Measurements from ENCODE around the gene KCNAB2. TPM values are rescaled to one million over a fixed set of nuclear protein-coding genes. Genes with fewer than 3 reads are reported as not detected.

KCNAB2 gene
- total RNA-seq, 1 experiment from 2014 or later = 10.3 TPM

DNA sequence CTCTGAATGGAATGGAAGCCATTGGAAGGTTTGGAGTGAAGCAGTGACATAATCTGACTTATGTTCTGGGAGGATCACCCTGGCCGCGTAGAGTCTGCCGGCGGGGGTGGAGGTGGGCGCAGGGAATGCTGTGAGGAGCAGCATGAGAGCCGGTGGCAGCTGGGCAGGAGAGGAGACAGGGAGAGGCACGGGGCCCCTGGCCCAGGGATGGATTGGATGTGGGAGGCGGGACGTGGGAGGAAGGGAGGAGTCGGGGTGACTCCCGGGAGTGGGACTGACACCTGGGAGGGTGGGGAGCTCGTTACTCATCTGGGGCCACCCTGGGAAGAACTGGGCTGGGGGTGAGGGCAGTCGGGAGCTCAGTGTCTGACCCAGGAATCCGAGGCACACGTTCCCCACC lies 10.4 kb upstream of the KCNAB2 start:
- POLR2A ChIA-PET = no interaction called here
- ATAC-seq (no peak), DNase-seq (ENCODE audit: low spot score) (no peak)
- TF ChIP-seq GABPB1 (CRISPR knock-in tag; IDR thresholded peaks at IDR 0.05) (no peak), SMAD4 (CRISPR knock-in tag; IDR thresholded peaks at IDR 0.05) (no peak), ZNF219 (CRISPR knock-in tag; IDR thresholded peaks at IDR 0.05; ENCODE audit: borderline replicate concordance) (no peak), GRHL2 (CRISPR knock-in tag; IDR thresholded peaks at IDR 0.05; ENCODE audit: insufficient replicate concordance, severe bottlenecking) (no peak), ZNF671 (CRISPR knock-in tag; IDR thresholded peaks at IDR 0.05) (no peak), EMX1 (CRISPR knock-in tag; IDR thresholded peaks at IDR 0.05) (no peak), FOXJ3 (CRISPR knock-in tag; IDR thresholded peaks at IDR 0.05; ENCODE audit: borderline replicate concordance) (no peak), ELF4 (CRISPR knock-in tag; IDR thresholded peaks at IDR 0.05; ENCODE audit: low read depth) (no peak), MYBL2 (CRISPR knock-in tag; IDR thresholded peaks at IDR 0.05) (no peak)
- TF ChIP-seq, protein P1, sequence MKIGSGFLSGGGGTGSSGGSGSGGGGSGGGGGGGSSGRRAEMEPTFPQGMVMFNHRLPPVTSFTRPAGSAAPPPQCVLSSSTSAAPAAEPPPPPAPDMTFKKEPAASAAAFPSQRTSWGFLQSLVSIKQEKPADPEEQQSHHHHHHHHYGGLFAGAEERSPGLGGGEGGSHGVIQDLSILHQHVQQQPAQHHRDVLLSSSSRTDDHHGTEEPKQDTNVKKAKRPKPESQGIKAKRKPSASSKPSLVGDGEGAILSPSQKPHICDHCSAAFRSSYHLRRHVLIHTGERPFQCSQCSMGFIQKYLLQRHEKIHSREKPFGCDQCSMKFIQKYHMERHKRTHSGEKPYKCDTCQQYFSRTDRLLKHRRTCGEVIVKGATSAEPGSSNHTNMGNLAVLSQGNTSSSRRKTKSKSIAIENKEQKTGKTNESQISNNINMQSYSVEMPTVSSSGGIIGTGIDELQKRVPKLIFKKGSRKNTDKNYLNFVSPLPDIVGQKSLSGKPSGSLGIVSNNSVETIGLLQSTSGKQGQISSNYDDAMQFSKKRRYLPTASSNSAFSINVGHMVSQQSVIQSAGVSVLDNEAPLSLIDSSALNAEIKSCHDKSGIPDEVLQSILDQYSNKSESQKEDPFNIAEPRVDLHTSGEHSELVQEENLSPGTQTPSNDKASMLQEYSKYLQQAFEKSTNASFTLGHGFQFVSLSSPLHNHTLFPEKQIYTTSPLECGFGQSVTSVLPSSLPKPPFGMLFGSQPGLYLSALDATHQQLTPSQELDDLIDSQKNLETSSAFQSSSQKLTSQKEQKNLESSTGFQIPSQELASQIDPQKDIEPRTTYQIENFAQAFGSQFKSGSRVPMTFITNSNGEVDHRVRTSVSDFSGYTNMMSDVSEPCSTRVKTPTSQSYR (CRISPR knock-in tag; IDR thresholded peaks at IDR 0.05) = no peak
- H3K4me1 Mint-ChIP-seq = peaks cover 17% of the 10 kb centered on the region
- H3K27me3 Mint-ChIP-seq (ENCODE audit: low read depth) = peaks cover 5% of the 10 kb centered on the region
- peak overlapping the region; percentile 60; the same call in 1 of the 2 replicates for H3K27ac Mint-ChIP-seq
- H3K9me3 Mint-ChIP-seq = no peaks in the 10 kb centered on the region
- H3K36me3 Mint-ChIP-seq = no peaks in the 10 kb centered on the region
- no peak overlapping the region for H3K4me3 Mint-ChIP-seq
- CTCF ChIA-PET = interaction anchor here (0.9 to 3.2 kb wide), 16 partner anchors 10 to 327 kb away, joined by 3 to 41 read pairs (median 6); partner anchors contain the start of genes KCNAB2, NPHP4 and RNF207

DNA sequence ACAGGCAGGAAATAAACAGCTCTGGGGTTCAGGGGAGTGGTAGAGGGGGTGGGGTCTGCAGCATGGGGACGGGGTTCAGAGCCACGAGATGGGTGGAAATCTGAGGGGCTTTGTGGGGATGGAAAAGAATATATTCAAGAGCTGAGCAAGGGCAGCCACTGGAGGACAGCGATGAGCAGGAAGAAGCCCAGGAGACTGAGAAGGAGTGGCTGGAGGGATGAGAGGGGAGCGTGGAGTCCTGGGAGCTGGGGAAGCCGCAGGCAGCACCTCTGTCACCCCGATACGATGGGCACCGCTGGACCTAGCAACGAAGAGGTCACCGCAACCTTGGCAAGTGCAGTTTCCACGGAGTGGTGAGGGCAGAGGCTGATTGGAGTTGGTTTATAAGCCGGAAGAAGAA lies 10.0 kb upstream of the KCNAB2 start:
- Mint-ChIP-seq H3K4me3 (no peak overlapping the region), H3K27ac (no peak overlapping the region), H3K9me3 (no peaks in the 10 kb centered on the region), H3K4me1 (peaks cover 17% of the 10 kb centered on the region), H3K27me3 (ENCODE audit: low read depth) (peaks cover 5% of the 10 kb centered on the region), H3K36me3 (no peaks in the 10 kb centered on the region)
- ATAC-seq = 0 out of 2 replicates have a peak, but pooled peaks have one; percentile 12
- CTCF ChIA-PET = interaction anchor here (0.9 to 3.2 kb wide), 12 partner anchors 9 to 327 kb away, joined by 3 to 41 read pairs (median 8); partner anchors contain the start of genes KCNAB2, NPHP4 and RNF207
- no peak for TF ChIP-seq GTF2I (CRISPR knock-in tag; conservative IDR thresholded peaks at IDR 0.05)
- TF ChIP-seq FOXJ3 (CRISPR knock-in tag; IDR thresholded peaks at IDR 0.05; ENCODE audit: borderline replicate concordance) = no peak
- no peak for TF ChIP-seq NFYB (CRISPR knock-in tag; conservative IDR thresholded peaks at IDR 0.05; ENCODE audit: low read depth)
- TF ChIP-seq SOX15 (CRISPR knock-in tag; IDR thresholded peaks at IDR 0.05) = no peak
- no peak for TF ChIP-seq MYBL2 (CRISPR knock-in tag; IDR thresholded peaks at IDR 0.05)
- no peak for TF ChIP-seq ZBTB21 (CRISPR knock-in tag; IDR thresholded peaks at IDR 0.05; ENCODE audit: borderline replicate concordance)
- TF ChIP-seq, protein P2, sequence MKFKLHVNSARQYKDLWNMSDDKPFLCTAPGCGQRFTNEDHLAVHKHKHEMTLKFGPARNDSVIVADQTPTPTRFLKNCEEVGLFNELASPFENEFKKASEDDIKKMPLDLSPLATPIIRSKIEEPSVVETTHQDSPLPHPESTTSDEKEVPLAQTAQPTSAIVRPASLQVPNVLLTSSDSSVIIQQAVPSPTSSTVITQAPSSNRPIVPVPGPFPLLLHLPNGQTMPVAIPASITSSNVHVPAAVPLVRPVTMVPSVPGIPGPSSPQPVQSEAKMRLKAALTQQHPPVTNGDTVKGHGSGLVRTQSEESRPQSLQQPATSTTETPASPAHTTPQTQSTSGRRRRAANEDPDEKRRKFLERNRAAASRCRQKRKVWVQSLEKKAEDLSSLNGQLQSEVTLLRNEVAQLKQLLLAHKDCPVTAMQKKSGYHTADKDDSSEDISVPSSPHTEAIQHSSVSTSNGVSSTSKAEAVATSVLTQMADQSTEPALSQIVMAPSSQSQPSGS (CRISPR knock-in tag; IDR thresholded peaks at IDR 0.05; ENCODE audit: borderline replicate concordance, low read depth) = no peak
- TF ChIP-seq, protein P1 (CRISPR knock-in tag; IDR thresholded peaks at IDR 0.05) = no peak
- TF ChIP-seq, protein P3, sequence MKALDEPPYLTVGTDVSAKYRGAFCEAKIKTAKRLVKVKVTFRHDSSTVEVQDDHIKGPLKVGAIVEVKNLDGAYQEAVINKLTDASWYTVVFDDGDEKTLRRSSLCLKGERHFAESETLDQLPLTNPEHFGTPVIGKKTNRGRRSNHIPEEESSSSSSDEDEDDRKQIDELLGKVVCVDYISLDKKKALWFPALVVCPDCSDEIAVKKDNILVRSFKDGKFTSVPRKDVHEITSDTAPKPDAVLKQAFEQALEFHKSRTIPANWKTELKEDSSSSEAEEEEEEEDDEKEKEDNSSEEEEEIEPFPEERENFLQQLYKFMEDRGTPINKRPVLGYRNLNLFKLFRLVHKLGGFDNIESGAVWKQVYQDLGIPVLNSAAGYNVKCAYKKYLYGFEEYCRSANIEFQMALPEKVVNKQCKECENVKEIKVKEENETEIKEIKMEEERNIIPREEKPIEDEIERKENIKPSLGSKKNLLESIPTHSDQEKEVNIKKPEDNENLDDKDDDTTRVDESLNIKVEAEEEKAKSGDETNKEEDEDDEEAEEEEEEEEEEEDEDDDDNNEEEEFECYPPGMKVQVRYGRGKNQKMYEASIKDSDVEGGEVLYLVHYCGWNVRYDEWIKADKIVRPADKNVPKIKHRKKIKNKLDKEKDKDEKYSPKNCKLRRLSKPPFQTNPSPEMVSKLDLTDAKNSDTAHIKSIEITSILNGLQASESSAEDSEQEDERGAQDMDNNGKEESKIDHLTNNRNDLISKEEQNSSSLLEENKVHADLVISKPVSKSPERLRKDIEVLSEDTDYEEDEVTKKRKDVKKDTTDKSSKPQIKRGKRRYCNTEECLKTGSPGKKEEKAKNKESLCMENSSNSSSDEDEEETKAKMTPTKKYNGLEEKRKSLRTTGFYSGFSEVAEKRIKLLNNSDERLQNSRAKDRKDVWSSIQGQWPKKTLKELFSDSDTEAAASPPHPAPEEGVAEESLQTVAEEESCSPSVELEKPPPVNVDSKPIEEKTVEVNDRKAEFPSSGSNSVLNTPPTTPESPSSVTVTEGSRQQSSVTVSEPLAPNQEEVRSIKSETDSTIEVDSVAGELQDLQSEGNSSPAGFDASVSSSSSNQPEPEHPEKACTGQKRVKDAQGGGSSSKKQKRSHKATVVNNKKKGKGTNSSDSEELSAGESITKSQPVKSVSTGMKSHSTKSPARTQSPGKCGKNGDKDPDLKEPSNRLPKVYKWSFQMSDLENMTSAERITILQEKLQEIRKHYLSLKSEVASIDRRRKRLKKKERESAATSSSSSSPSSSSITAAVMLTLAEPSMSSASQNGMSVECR (CRISPR knock-in tag; IDR thresholded peaks at IDR 0.05; ENCODE audit: borderline replicate concordance) = no peak
- TF ChIP-seq, protein P4, sequence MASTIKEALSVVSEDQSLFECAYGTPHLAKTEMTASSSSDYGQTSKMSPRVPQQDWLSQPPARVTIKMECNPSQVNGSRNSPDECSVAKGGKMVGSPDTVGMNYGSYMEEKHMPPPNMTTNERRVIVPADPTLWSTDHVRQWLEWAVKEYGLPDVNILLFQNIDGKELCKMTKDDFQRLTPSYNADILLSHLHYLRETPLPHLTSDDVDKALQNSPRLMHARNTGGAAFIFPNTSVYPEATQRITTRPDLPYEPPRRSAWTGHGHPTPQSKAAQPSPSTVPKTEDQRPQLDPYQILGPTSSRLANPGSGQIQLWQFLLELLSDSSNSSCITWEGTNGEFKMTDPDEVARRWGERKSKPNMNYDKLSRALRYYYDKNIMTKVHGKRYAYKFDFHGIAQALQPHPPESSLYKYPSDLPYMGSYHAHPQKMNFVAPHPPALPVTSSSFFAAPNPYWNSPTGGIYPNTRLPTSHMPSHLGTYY (CRISPR knock-in tag; IDR thresholded peaks at IDR 0.05) = no peak
- no peak for TF ChIP-seq ESRRA (CRISPR knock-in tag; IDR thresholded peaks at IDR 0.05; ENCODE audit: borderline replicate concordance)
- no peak for TF ChIP-seq ZNF219 (CRISPR knock-in tag; IDR thresholded peaks at IDR 0.05; ENCODE audit: borderline replicate concordance)
- TF ChIP-seq, protein P5, sequence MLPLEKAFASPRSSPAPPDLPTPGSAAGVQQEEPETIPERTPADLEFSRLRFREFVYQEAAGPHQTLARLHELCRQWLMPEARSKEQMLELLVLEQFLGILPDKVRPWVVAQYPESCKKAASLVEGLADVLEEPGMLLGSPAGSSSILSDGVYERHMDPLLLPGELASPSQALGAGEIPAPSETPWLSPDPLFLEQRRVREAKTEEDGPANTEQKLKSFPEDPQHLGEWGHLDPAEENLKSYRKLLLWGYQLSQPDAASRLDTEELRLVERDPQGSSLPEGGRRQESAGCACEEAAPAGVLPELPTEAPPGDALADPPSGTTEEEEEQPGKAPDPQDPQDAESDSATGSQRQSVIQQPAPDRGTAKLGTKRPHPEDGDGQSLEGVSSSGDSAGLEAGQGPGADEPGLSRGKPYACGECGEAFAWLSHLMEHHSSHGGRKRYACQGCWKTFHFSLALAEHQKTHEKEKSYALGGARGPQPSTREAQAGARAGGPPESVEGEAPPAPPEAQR (CRISPR knock-in tag; IDR thresholded peaks at IDR 0.05) = no peak
- POLR2A ChIA-PET = no interaction called here
- no peak for DNase-seq (ENCODE audit: low spot score)

Measured in WTC11 (cell line).